SK-N-SH (cell line): ENCODE measurements around the gene SLC12A6. TPM values are rescaled to one million over a fixed set of nuclear protein-coding genes. Genes with fewer than 3 reads are reported as not detected.

Experiments used
- CTCF ChIA-PET: fragments of 300-600, 350-600 bp; formaldehyde crosslinking; extraction: SDS; loops from one replicate; lab custom pipeline; 2021; lab: Yijun Ruan, JAX
- POLR2A ChIA-PET: fragments of 350-600 bp; sonication (Branson Sonifier 250); formaldehyde crosslinking; extraction: SDS; loops from one replicate; lab custom pipeline; 2020; ENCODE audit warnings: antibody characterized with exemption, inconsistent platforms; lab: Yijun Ruan, JAX
- DNase-seq: peaks from one replicate; pipeline ENCODE4 v3.0.0; 2012
- H2AFZ ChIP-seq: fragments of 200-600 bp; sonication (generic); 2 replicates; pipeline ENCODE4 v1.8.1; 2016; ENCODE audit warnings: antibody characterized with exemption, mild to moderate bottlenecking, low read depth
- H3F3A ChIP-seq: fragments of 200-600 bp; sonication (generic); replicated peaks from 2 replicates; pipeline ENCODE3; 2016; ENCODE audit warnings: antibody characterized with exemption, mild to moderate bottlenecking; ENCODE audit not compliant: insufficient read depth
- H3K27ac ChIP-seq, 2 experiments: fragments of 200-500 bp in 1 of 2; fragments of 200-600 bp in 1 of 2; sonication (Bioruptor generic) in 1 of 2; sonication (generic), shearing (Covaris generic) in 1 of 2; 2 replicates each; pipeline versions ENCODE4 v1.5.1 to v1.6.1; 2014 to 2016; ENCODE audit warnings: low read depth in 2 of 2, inconsistent platforms in 1 of 2, low read length in 1 of 2, mild to moderate bottlenecking in 1 of 2, mixed read lengths in 1 of 2
- H3K27me3 ChIP-seq: fragments of 200-600 bp; sonication (generic), shearing (Covaris generic); 2 replicates; pipeline ENCODE4 v1.6.1; 2016; ENCODE audit warnings: mixed run types; ENCODE audit not compliant: insufficient read depth
- H3K36me3 ChIP-seq, 2 experiments: fragments of 200-500 bp in 1 of 2; fragments of 200-600 bp in 1 of 2; sonication (Bioruptor generic) in 1 of 2; sonication (generic) in 1 of 2; replicated peaks in 1 of 2; 2 replicates each; pipeline versions ENCODE3 to v1.5.1; 2014 to 2016; ENCODE audit warnings: low read length in 1 of 2, mild to moderate bottlenecking in 1 of 2; ENCODE audit not compliant: insufficient read depth in 2 of 2, control insufficient read depth in 1 of 2
- H3K4me1 ChIP-seq, 2 experiments: fragments of 200-500 bp in 1 of 2; fragments of 200-600 bp in 1 of 2; sonication (Bioruptor generic) in 1 of 2; sonication (generic), shearing (Covaris generic) in 1 of 2; 2 replicates each; pipeline versions ENCODE4 v1.5.1 to v1.6.1; 2014 to 2016; ENCODE audit warnings: low read depth in 1 of 2, low read length in 1 of 2, mixed run types in 1 of 2; ENCODE audit not compliant: insufficient read depth in 2 of 2, control insufficient read depth in 1 of 2
- H3K4me2 ChIP-seq: fragments of 200-600 bp; sonication (generic), shearing (Covaris generic); 2 replicates; pipeline ENCODE4 v1.6.1; 2017; ENCODE audit warnings: mixed run types
- H3K4me3 ChIP-seq, 2 experiments: fragments of 200-500 bp in 1 of 2; fragments of 200-600 bp in 1 of 2; sonication (Bioruptor generic) in 1 of 2; sonication (generic), shearing (Covaris generic) in 1 of 2; 2 replicates each; pipeline versions ENCODE4 v1.5.1 to v1.8.1; 2014 to 2016; ENCODE audit warnings: low read depth in 2 of 2, inconsistent platforms in 1 of 2, low read length in 1 of 2, mild to moderate bottlenecking in 1 of 2, mixed read lengths in 1 of 2, moderate library complexity in 1 of 2
- H3K79me2 ChIP-seq: fragments of 200-600 bp; sonication (generic); 2 replicates; pipeline ENCODE4 v1.8.1; 2017; ENCODE audit warnings: mild to moderate bottlenecking; ENCODE audit not compliant: insufficient read depth
- H3K9ac ChIP-seq: fragments of 200-600 bp; sonication (generic); 2 replicates; pipeline ENCODE4 v1.6.1; 2017; ENCODE audit warnings: mixed run types
- H3K9me2 ChIP-seq: fragments of 200-600 bp; sonication (generic); 2 replicates; pipeline ENCODE4 v1.6.1; 2017; ENCODE audit warnings: mixed run types
- H3K9me3 ChIP-seq: fragments of 200-600 bp; sonication (generic); 2 replicates; pipeline ENCODE4 v1.6.1; 2017; ENCODE audit warnings: mixed run types, mild to moderate bottlenecking, moderate library complexity
- H4K20me1 ChIP-seq: fragments of 200-600 bp; sonication (generic); 2 replicates; pipeline ENCODE4 v1.6.1; 2017; ENCODE audit warnings: mild to moderate bottlenecking, mixed run types; ENCODE audit not compliant: insufficient read depth
- CTCF ChIP-seq: fragments of 200-600 bp; sonication (generic); IDR thresholded peaks from 2 replicates; pipeline ENCODE4 v1.6.1; 2017; ENCODE audit warnings: antibody characterized with exemption, mild to moderate bottlenecking, moderate library complexity
- FOSL2 ChIP-seq: IDR thresholded peaks from 2 replicates; pipeline ENCODE4 v1.4.0; 2012; ENCODE audit warnings: low read depth, mild to moderate bottlenecking, moderate library complexity, borderline replicate concordance
- GABPA ChIP-seq: IDR thresholded peaks from 2 replicates; pipeline ENCODE4 v1.4.0; 2012; ENCODE audit warnings: low read depth, mild to moderate bottlenecking
- JUND ChIP-seq: IDR thresholded peaks from 2 replicates; pipeline ENCODE4 v1.4.0; 2012
- MAX ChIP-seq: IDR thresholded peaks from 2 replicates; pipeline ENCODE4 v1.4.0; 2012; ENCODE audit warnings: low read depth
- MEF2A ChIP-seq: IDR thresholded peaks from 2 replicates; pipeline ENCODE4 v1.4.0; 2012; ENCODE audit warnings: low read depth, borderline replicate concordance
- NFIC ChIP-seq: IDR thresholded peaks from 2 replicates; pipeline ENCODE4 v1.4.0; 2012; ENCODE audit warnings: borderline replicate concordance
- REST ChIP-seq: IDR thresholded peaks from 2 replicates; pipeline ENCODE4 v1.6.1; 2012; ENCODE audit warnings: mild to moderate bottlenecking, low read depth, low read length, moderate library complexity
- RXRA ChIP-seq: IDR thresholded peaks from 2 replicates; pipeline ENCODE4 v1.4.0; 2012; ENCODE audit warnings: low read depth, mild to moderate bottlenecking, borderline replicate concordance
- SIN3A ChIP-seq: IDR thresholded peaks from 2 replicates; pipeline ENCODE4 v1.6.1; 2012; ENCODE audit warnings: low read depth, mild to moderate bottlenecking, low read length, moderate library complexity, borderline replicate concordance
- ZBTB33 ChIP-seq: IDR thresholded peaks from 2 replicates; pipeline ENCODE4 v1.4.0; 2012; ENCODE audit warnings: low read depth, borderline replicate concordance
- polyA plus RNA-seq, 3 experiments: library from polyadenylated mRNA; depleted of rRNA; stranded (reverse); fragments of >200 nt; gene quantifications; 2 replicates each; pipeline ENCODE4 v1.2.3, GENCODE V29; 2012

Gene SLC12A6
- polyA plus RNA-seq, 1 of the 3 experiments (the other 2 are of a cell fraction), result 7.7 TPM

GRCh38 chr15:34275154-34275553 lies 62.4 kb downstream of the SLC12A6 start:
- no peak overlapping the region for H3K9ac ChIP-seq
- DNase-seq, result no peak
- peaks cover 12% of the 10 kb centered on the region for H3F3A ChIP-seq
- no peaks in the 10 kb centered on the region for H3K9me3 ChIP-seq
- H3K27me3 ChIP-seq, result no peaks in the 10 kb centered on the region
- peak overlapping the region in 1 of 2 experiments; percentile 56; a peak in 2 of 4 replicates for H3K27ac ChIP-seq
- H3K4me3 ChIP-seq, result no peak overlapping the region
- H2AFZ ChIP-seq, result no peak overlapping the region
- CTCF ChIA-PET, result interaction anchor here (1.0 to 1.1 kb wide), 2 partner anchors 14 to 92 kb away, joined by 3 read pairs; partner anchors contain the start of gene LPCAT4
- H3K36me3 ChIP-seq, result peaks cover 0 to 10% of the 10 kb centered on the region in 2 experiments
- TF ChIP-seq SIN3A (no peak), ZBTB33 (no peak), CTCF (no peak), MEF2A (no peak), FOSL2 (no peak), JUND (no peak), REST (no peak), MAX (no peak), NFIC (no peak), GABPA (no peak), RXRA (no peak)
- POLR2A ChIA-PET, result no interaction called here
- H3K4me1 ChIP-seq, result no peaks in the 10 kb centered on the region
- H3K4me2 ChIP-seq, result no peak overlapping the region
- no peaks in the 10 kb centered on the region for H3K9me2 ChIP-seq
- H3K79me2 ChIP-seq, result peaks cover 4% of the 10 kb centered on the region; the same call in 1 of the 2 replicates
- H4K20me1 ChIP-seq, result no peaks in the 10 kb centered on the region
